ENCODE measurements around the gene RHOB.

GRCh38 chr2:20443276-20443920 is 3.5 kb upstream of the RHOB start:
- TF ChIP-seq POLR2AphosphoS5 (IDR thresholded peaks at IDR 0.05; ENCODE audit: borderline replicate concordance, low read depth, low read length) (no peak), EZH2 (IDR thresholded peaks at IDR 0.05) (no peak), FOXP2 (optimal IDR thresholded peaks at IDR 0.05; ENCODE audit: control extremely low read depth, extremely low read length, insufficient read depth) (no peak)

Measured in SK-N-MC (cell line).